HepG2 (cell line): ENCODE results near the gene SLC39A2. TPM values are rescaled to one million over a fixed set of nuclear protein-coding genes. Genes with fewer than 3 reads are reported as not detected.

Experiments used
- KLF12 ChIP-seq: sonication (generic); formaldehyde crosslinking; IDR thresholded peaks from 2 replicates; pipeline ENCODE4 v1.4.0; 2020; ENCODE audit warnings: missing genetic modification reagents, borderline replicate concordance
- MEIS2 ChIP-seq: sonication (generic); formaldehyde crosslinking; IDR thresholded peaks from 2 replicates; pipeline ENCODE4 v1.9.0; 2021; ENCODE audit warnings: mild to moderate bottlenecking, missing genetic modification reagents
- MIXL1 ChIP-seq: IDR thresholded peaks from 2 replicates; pipeline ENCODE4 v1.6.1; 2016
- NCOR1 ChIP-seq: fragments of 200-600 bp; sonication (generic); IDR thresholded peaks from 2 replicates; pipeline ENCODE4 v1.7.0; 2017; ENCODE audit warnings: antibody characterized with exemption, low read length, borderline replicate concordance
- NR2F1 ChIP-seq, 2 experiments: fragments of 450-650 bp in 1 of 2; formaldehyde crosslinking in 1 of 2; IDR thresholded peaks; 2 replicates each; pipeline versions ENCODE4 v1.5.0 to v1.6.1; 2016 to 2020; ENCODE audit warnings: mild to moderate bottlenecking in 1 of 2, missing compliant biosample characterization in 1 of 2, missing genetic modification reagents in 1 of 2, moderate library complexity in 1 of 2
- NR2F6 ChIP-seq, 2 experiments: IDR thresholded peaks; 2 replicates each; pipeline ENCODE4 v1.6.1; 2016; ENCODE audit warnings: antibody characterized with exemption in 1 of 2, mild to moderate bottlenecking in 1 of 2
- PITX1 ChIP-seq: sonication (generic); formaldehyde crosslinking; IDR thresholded peaks from 2 replicates; pipeline ENCODE4 v1.5.1; 2020; ENCODE audit warnings: mild to moderate bottlenecking, missing genetic modification reagents
- RBFOX2 ChIP-seq: fragments of 200-400 bp; formaldehyde crosslinking; IDR thresholded peaks from 2 replicates; pipeline ENCODE4 v1.6.1; 2017; ENCODE audit warnings: low read depth, mild to moderate bottlenecking, low read length
- SMC3 ChIP-seq: IDR thresholded peaks from 2 replicates; pipeline ENCODE4 v1.6.1; 2011; ENCODE audit warnings: low read length, improper control_type of control experiment
- SOX13 ChIP-seq, 3 experiments: fragments of 450-650 bp in 1 of 3; sonication (generic) in 1 of 3; formaldehyde crosslinking in 1 of 3; IDR thresholded peaks in 2 of 3; conservative IDR thresholded peaks in 1 of 3; 2 replicates each; pipeline versions ENCODE4 v1.5.0 to v1.6.1; 2016 to 2020; ENCODE audit warnings: antibody characterized with exemption in 1 of 3, mild to moderate bottlenecking in 1 of 3, missing compliant biosample characterization in 1 of 3, missing genetic modification reagents in 1 of 3, moderate library complexity in 1 of 3
- ZNF225 ChIP-seq: sonication (generic); formaldehyde crosslinking; IDR thresholded peaks from 2 replicates; pipeline ENCODE4 v1.4.0; 2020; ENCODE audit warnings: mild to moderate bottlenecking, missing genetic modification reagents
- ZNF451 ChIP-seq: sonication (generic); formaldehyde crosslinking; IDR thresholded peaks from 2 replicates; pipeline ENCODE4 v1.5.0; 2020; ENCODE audit warnings: mild to moderate bottlenecking, missing genetic modification reagents
- ZNF546 ChIP-seq: sonication (generic); formaldehyde crosslinking; conservative IDR thresholded peaks from 2 replicates; pipeline ENCODE4 v1.8.1; 2023; ENCODE audit warnings: mild to moderate bottlenecking, missing genetic modification reagents
- polyA plus RNA-seq, 8 experiments: library from polyadenylated mRNA; depleted of rRNA in 3 of 8; stranded (reverse) in 7 of 8; unstranded in 1 of 8; fragments of >200 nt; fragmentation: Illumina TruSeq in 4 of 8; extraction: Trizol in 4 of 8; gene quantifications; 2 replicates each; pipeline versions ENCODE4 v1.2.1 to v1.2.3, GENCODE V29; 2011 to 2016; ENCODE audit warnings: low read depth in 4 of 8, missing spikeins in 1 of 8, mixed read lengths in 1 of 8; ENCODE audit not compliant: insufficient read depth in 1 of 8
- total RNA-seq, 5 experiments: library from RNA; depleted of rRNA; stranded (reverse); fragments of >200 nt; fragmentation: Illumina TruSeq; extraction: Trizol; gene quantifications; 2 replicates each; pipeline ENCODE4 v1.2.3, GENCODE V29; 2016; ENCODE audit warnings: low read depth in 1 of 5
- TF ChIP-seq, protein P1 (sequence below): sonication (generic); formaldehyde crosslinking; IDR thresholded peaks from 2 replicates; pipeline ENCODE4 v1.4.0; 2020; ENCODE audit warnings: missing genetic modification reagents
- TF ChIP-seq, protein P2 (sequence below): sonication (generic); formaldehyde crosslinking; IDR thresholded peaks from 2 replicates; pipeline ENCODE4 v1.8.1; 2023; ENCODE audit warnings: mild to moderate bottlenecking, missing genetic modification reagents
- TF ChIP-seq, protein P3 (sequence below): sonication (generic); formaldehyde crosslinking; IDR thresholded peaks from 2 replicates; pipeline ENCODE4 v1.8.0; 2022; ENCODE audit warnings: missing genetic modification reagents, mild to moderate bottlenecking, borderline replicate concordance
- TF ChIP-seq, protein P4 (sequence below): sonication (generic); formaldehyde crosslinking; conservative IDR thresholded peaks from 2 replicates; pipeline ENCODE4 v1.8.0; 2022; ENCODE audit warnings: low read depth, missing genetic modification reagents

SLC39A2 gene
- total and polyA plus RNA-seq, 2 of the 13 experiments (the other 11 are each of a cell fraction or from before 2014, with no cell fraction given), result 0.08 to 0.11 TPM

DNA sequence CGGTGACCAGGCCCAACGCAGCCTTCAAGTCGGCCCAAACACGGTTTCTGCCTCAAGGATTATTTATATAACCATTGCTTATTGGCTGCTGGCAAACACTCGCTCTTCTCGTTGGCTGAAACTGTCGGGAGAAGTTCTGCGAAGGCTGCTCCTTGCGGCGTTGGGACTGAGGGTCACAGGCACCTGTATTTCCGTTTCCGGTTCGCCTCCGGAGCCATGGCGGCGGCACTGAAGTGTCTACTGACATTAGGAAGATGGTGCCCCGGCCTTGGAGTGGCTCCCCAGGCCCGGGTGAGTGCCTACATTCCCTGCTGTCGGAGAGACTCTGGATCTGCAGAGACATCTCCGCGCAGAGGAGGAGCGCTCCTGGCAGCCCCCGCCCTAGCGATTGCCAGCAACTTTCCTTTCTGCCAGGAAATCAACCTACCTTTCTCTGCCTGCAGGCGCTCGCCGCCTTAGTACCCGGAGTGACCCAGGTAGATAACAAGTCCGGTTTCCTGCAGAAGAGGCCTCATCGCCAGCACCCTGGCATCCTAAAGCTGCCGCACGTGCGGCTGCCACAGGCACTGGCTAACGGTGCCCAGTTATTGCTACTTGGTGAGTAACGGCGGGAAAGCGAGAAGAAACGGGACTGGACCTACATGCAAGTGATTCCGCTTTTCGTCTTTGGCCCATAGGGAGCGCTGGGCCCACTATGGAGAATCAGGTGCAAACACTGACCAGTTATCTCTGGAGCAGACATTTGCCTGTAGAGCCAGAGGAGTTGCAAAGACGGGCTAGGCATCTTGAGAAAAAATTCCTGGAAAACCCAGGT, 9.1 kb upstream of the SLC39A2 start, which contains the start of gene METTL17 (continued):
- TF ChIP-seq, protein P1, sequence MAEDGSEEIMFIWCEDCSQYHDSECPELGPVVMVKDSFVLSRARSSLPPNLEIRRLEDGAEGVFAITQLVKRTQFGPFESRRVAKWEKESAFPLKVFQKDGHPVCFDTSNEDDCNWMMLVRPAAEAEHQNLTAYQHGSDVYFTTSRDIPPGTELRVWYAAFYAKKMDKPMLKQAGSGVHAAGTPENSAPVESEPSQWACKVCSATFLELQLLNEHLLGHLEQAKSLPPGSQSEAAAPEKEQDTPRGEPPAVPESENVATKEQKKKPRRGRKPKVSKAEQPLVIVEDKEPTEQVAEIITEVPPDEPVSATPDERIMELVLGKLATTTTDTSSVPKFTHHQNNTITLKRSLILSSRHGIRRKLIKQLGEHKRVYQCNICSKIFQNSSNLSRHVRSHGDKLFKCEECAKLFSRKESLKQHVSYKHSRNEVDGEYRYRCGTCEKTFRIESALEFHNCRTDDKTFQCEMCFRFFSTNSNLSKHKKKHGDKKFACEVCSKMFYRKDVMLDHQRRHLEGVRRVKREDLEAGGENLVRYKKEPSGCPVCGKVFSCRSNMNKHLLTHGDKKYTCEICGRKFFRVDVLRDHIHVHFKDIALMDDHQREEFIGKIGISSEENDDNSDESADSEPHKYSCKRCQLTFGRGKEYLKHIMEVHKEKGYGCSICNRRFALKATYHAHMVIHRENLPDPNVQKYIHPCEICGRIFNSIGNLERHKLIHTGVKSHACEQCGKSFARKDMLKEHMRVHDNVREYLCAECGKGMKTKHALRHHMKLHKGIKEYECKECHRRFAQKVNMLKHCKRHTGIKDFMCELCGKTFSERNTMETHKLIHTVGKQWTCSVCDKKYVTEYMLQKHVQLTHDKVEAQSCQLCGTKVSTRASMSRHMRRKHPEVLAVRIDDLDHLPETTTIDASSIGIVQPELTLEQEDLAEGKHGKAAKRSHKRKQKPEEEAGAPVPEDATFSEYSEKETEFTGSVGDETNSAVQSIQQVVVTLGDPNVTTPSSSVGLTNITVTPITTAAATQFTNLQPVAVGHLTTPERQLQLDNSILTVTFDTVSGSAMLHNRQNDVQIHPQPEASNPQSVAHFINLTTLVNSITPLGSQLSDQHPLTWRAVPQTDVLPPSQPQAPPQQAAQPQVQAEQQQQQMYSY (CRISPR knock-in tag), result peak; percentile 87
- TF ChIP-seq NR2F6 (IDR thresholded peaks at IDR 0.05) (no peak), NR2F6 (CRISPR knock-in tag; IDR thresholded peaks at IDR 0.05) (peak; percentile 46; the same call in 1 of the 2 replicates), NCOR1 (no peak; the same call in 1 of the 2 replicates), NR2F1 (CRISPR knock-in tag; IDR thresholded peaks at IDR 0.05) (no peak), ZNF451 (CRISPR knock-in tag) (0 out of 2 replicates have a peak, but pooled peaks have one; percentile 27), ZNF546 (0 out of 2 replicates have a peak, but pooled peaks have one; percentile 68), MEIS2 (CRISPR knock-in tag) (no peak; the same call in none of the 2 replicates), MIXL1 (CRISPR knock-in tag) (no peak), SMC3 (peak; percentile 1; the same call in 1 of the 2 replicates), PITX1 (CRISPR knock-in tag) (peak; percentile 71; the same call in 1 of the 2 replicates), SOX13 (IDR thresholded peaks at IDR 0.05) (no peak), SOX13 (CRISPR knock-in tag; conservative IDR thresholded peaks at IDR 0.05 in 1 of 2, IDR thresholded peaks at IDR 0.05 in 1 of 2) (peak in 1 of 2 experiments; percentile 20; a peak in 1 of 4 replicates), ZNF225 (CRISPR knock-in tag) (no peak; the same call in none of the 2 replicates), KLF12 (no peak), RBFOX2 (peak; percentile 70; the same call in 1 of the 2 replicates)
- TF ChIP-seq, protein P2, sequence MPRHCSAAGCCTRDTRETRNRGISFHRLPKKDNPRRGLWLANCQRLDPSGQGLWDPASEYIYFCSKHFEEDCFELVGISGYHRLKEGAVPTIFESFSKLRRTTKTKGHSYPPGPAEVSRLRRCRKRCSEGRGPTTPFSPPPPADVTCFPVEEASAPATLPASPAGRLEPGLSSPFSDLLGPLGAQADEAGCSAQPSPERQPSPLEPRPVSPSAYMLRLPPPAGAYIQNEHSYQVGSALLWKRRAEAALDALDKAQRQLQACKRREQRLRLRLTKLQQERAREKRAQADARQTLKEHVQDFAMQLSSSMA, result peak; percentile 81; the same call in 1 of the 2 replicates
- TF ChIP-seq, protein P3, sequence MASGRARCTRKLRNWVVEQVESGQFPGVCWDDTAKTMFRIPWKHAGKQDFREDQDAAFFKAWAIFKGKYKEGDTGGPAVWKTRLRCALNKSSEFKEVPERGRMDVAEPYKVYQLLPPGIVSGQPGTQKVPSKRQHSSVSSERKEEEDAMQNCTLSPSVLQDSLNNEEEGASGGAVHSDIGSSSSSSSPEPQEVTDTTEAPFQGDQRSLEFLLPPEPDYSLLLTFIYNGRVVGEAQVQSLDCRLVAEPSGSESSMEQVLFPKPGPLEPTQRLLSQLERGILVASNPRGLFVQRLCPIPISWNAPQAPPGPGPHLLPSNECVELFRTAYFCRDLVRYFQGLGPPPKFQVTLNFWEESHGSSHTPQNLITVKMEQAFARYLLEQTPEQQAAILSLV (CRISPR knock-in tag), result peak; percentile 48; the same call in 1 of the 2 replicates
- TF ChIP-seq, protein P4, sequence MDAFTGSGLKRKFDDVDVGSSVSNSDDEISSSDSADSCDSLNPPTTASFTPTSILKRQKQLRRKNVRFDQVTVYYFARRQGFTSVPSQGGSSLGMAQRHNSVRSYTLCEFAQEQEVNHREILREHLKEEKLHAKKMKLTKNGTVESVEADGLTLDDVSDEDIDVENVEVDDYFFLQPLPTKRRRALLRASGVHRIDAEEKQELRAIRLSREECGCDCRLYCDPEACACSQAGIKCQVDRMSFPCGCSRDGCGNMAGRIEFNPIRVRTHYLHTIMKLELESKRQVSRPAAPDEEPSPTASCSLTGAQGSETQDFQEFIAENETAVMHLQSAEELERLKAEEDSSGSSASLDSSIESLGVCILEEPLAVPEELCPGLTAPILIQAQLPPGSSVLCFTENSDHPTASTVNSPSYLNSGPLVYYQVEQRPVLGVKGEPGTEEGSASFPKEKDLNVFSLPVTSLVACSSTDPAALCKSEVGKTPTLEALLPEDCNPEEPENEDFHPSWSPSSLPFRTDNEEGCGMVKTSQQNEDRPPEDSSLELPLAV (CRISPR knock-in tag), result no peak
